HG03039 (cell line): Measurements from ENCODE around the gene SPN.
"Not testable (repeated sequence)": the region's sequence is repeated elsewhere in the genome, so short reads cannot be mapped to it uniquely, and the experiment has no call there.

Experiments used
- ATAC-seq: cut with Tn5 transposase; IDR thresholded peaks from one replicate; pipeline ENCODE4 v1.9.1; 2021; ENCODE audit warnings: mild to moderate bottlenecking, moderate library complexity; ENCODE audit not compliant: unreplicated experiment

SPN gene

DNA sequence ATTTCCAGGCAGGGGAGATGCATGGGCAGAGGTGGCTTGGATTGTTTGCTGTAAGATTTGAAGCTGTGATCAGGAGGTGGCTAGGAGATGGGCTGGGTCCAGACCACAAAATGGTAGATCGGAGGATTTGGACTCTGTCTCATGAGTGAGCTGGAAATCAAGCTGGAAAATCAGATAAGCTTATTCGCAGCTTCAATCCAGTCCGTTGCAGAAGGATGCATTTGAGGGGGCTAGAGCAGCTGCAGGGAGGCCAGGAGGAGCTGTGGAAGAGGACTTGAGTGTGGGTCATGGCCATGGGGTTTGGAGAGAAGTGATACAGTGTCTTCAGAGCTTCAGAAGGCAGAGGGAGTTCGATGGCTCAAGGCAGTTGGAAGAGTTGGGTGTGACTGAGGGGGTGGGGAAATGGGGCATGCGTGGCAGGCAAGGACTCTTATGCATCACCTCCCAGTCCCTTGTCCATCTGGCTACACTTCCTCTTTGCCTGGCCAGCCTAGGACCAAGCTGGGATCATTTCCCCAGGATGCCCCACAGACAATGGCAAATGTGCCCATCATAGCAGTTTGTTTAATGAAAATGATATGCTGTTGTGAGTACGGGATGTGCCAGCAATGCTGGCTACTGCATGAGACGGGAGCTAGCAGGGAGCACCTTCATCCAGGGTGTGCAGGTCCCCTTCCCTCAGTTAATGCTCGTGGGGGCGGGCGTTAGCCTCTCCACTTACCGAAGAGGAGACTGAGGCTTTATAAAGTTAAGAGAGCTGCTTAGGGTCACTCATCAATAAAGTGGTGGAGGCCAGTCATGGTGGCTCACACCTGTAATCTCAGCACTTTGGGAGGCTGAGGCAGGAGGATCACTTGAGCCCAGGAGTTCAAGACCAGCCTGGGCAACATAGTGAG is 36.5 kb downstream of the SPN start:
- ATAC-seq, result no peak

DNA sequence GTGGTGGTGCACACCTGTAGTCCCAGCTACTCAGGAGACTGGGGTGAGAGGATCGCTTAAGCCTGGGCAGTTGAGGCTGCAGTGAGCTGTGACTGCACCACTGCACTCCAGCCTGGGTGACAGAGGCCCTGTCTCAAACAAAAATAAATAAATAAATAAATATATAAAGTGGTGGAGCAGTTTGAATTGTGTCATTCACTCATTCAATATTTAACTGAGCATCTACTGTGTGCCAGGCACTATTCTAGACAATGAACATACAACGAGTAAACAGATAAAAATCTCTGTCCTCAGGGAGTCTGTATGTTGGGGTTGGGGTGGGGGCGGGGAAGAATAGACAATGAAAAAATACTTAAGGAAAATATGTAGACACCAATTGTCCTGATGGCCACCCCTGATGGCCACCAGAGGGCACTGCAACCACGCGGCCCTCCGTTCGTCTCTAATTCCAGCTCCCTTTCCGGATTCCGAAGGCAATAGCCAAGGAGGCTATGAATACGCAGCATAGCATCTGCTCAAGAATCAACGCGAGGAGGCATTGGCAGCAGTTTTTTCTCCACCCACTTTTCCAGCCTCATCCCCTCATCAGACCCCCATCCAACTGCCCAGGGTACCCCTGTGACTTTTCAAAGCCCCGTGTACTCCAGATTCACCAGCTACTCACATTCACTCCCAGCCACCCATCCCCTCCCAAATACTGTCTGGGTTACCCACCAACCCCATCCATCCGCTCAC is 37.4 kb downstream of the SPN start:
- ATAC-seq, result no peak

DNA sequence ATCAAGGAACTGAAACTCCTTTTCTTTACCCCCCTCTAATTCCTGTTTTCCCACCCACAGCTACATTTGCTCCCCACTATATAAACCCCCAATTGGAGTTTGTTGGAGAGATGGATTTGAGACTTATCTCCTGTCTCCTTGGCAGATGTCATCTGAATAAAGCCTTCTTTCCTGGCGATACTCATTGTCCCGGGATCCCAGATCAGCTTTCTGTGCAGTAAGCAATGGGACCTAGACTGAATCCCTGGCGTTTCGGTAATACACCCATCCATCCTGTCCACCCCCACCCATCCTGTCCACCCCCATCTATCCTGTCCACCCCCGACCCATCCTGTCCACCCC is 38.1 kb downstream of the SPN start:
- no peak for ATAC-seq

DNA sequence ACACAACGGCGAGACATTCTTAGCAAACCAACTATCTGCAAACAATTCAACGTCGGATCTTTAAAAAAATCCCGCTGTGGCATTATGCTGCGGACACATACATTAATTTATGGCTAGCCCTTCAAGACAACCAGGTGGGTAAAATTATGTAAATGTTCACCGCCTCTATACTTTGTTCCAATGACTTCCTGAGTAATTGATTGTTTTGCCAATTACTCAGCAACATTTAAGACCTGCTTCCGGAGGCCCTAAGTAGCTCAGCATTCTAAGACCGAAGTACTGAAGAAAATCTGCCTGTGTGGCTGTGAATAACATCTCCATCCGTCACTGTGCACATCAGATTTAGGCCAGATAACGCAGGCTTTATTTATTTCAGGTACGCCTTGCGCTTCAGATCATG is 39.2 kb downstream of the SPN start:
- no peak for ATAC-seq

DNA sequence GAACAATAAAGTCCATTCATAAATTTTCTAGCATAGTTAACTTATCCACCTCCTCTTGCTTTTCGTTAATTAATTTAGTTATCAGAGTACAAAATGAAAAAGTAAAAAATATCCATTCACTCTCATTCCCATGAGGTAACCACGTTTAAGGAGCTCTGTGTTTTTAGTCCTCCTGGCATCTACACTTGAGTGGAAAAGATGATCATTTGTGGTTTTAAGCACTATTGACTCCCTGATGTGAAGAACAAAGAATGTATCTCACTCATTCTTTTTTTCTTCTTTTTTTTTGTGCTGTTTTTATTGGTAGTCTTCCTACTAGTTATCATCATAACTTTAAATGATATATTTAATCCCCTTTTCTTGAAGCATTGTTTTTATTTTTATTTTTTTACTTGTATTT is 42.0 kb downstream of the SPN start:
- no peak for ATAC-seq

DNA sequence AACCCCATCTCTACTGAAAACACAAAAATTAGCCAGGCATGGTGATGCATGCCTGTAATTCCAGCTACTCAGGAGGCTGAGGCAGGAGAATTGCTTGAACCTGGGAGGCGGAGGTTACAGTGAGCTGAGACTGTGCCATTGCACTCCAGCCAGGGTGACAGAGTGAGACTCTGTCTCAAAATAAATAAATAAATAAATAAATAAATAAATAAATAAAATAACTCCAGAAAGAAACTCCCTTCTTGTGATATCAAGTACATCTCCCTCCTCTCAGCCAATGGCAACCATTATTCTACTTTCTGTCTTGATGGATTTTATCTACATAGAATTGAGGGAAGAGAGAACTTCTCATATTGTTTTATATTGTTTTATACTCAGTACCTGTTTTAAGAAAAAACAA is 44.1 kb downstream of the SPN start:
- ATAC-seq, result not testable (repeated sequence)

DNA sequence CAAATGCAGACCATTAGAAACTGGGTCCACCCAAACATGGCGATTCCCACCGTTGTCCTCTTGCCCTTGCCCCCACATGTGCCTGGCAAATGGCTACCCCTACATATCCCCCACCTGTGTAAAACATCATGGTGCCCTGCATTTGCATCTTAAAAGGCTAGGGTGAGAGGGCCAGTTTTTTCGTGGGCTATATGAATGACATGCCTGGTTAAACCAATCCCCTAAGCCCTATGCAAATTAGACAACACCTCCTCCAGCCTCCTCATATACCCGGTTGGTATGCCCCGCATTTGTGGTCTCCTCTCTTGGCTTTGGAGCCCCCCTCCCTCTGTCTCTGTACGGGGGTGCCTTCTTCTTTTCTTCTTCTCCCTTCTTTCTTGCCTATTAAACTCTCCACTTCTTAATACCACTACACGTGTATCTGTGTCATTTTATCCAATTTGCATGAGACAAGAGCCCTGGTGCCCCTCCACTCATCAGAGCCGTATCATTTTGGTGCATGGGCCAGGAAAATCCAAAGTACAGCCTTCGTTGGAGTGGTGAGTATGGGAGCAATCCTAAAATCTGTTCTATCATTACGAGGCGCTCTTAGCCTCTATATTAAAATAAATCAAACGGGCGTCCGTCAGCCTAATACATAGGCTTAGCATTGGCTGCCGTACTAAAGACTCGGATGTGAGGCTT is 46.0 kb downstream of the SPN start:
- ATAC-seq, result no peak

DNA sequence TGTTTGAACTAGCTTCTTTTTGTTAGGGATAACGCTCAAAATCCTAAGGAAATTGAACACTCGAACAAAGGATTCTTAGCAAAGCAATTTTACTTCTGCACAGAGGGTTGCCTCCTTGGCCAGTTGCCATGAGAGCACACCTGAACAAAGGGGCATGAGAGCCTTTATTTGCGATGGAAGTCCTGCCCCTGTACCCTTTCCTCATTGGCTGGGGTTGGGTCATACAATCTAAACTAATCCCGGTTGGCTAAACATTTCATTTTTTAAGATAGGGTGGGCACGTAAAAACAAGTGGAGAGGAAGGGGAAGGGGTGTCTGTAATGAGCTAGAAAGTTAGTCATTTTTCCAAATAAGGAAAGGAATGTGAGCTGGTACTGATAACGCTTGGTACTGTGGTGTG is 46.6 kb downstream of the SPN start:
- not testable (repeated sequence) for ATAC-seq

DNA sequence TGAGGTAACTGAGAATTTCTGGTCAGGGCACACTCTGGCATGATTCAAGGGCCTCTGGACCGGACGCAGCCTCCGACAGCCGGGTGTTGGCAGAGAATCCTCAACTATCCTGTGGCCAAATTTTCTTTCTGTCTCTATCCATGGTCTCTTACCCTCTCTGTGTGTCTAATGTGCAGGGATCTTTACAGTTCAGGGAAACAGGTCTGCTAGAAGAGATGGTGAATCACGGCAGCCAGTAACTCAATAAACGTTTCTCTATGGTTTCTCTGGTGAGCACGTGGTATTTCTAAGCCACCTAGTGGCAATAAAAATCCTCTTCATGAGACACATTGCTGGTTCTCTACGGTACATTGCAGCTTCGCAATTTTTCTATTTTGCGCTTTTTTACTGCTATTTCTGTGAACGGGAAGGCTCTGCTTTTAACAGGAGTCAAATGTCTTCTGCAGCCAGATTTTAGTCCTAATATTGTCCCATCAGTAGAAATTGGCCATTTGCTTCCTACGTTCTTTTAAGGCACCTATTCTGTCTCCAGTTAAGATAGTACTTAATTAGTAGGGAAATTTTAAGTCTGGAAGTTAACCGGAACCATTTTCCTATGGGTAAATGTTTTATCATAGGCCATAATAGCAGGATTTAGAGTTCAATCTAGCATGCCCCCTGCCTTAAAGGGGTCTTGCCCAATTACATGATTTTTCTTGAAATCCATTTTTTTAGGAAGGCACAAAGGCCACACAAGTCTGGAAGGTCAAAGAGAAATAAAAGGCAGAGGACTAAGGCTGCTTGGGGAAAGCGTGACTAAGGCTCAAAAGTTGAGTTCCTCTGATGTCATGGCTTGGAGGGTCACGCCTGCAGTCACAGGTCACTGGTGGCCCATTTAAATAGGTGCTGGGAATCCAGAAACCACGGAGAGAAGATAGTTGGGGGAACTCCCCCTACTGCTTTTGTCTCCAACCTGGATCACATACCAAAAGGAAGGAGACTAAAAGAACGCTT is 47.5 kb downstream of the SPN start:
- ATAC-seq, result no peak

DNA sequence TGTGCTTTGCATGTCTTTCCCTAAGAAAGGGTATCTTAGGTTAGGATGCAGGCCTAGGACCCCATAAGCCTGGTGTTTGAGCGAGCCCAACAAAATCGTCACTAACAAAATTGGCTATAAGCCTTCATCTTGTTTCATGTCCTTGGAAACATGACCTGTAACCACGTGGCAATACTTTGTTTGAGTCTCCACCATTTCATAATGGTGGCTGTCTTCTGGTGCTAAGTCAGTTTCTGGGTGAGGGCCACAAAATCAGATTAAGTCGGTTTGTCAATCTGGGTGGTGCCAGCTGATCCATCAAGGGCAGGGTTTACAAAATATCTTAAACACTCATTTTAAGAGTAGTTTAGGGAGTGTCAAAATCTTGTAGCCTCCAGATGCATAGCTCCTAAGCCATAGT is 49.8 kb downstream of the SPN start:
- no peak for ATAC-seq

DNA sequence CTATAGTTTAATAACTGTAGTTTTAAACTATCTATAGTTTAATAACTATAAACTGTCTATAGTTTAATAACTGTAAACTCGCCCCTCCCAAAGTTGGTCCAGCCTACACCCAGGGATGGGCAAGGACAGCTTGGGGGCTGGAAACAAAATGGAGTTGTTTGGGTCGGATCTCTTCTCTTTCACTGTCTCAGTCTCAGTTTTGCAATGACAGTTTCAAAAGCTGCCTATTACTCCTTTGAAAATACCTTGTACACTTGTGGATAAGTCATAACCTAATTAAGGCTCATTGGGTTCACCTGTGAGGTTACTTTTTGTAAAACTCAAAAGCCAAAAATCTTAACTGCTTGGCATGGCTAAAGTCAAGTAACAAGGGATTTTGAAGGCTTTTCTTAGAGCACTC is 51.3 kb downstream of the SPN start:
- ATAC-seq, result no peak

DNA sequence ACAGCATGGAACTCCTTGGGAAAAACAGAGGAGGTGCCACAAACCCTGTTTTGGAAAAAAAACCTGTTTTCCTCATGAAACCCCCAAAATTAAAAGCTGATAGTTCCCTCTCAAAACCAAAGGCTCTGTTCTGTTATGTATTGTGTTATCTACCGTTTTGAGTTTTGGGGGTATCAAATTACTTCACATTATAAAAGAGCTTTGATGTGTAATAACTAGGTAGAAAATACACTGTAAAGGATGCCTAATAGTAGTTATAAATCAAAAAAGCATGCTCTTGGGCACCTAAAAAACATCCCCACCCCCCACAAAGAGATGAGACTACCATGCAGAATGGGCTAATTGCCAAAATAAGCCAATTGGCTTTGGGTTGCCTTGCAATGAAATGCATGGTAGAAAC is 51.9 kb downstream of the SPN start:
- ATAC-seq, result no peak

DNA sequence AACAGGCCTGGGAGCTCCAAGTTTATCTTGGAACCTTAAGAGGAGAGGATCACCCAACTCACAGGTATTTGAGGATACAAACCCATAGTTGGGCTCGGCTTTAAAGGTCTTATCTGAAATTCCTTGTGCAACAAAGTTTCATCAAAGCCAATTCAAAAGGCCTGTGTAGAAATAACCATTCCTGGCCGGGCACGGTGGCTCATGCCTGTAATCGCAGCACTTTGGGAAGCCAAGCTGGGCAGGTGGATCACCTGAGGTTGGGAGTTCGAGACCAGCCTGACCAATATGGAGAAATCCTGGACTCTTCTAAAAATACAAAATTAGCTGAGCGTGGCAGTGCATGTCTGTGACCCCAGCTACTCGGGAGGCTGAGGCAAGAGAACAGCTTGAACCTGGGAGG is 54.1 kb downstream of the SPN start:
- no peak for ATAC-seq

DNA sequence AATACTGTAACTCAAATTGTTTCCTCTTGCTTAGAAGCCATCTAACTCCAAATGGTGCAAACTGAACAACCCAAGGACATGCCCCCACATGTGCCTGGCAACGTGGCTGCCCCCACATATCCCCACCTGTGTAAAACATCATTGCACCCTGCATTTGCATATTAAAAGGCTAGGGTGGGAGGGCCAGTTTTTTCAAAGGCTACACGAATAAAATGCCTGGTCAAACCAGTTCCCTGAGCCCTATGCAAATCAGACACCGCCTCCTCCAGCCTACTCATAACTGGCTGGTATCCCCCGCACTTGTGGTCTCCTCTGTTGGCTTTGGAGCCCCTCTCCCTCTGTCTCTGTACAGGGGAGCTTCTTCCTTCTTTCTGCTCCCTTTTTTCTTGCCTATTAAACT is 56.0 kb downstream of the SPN start:
- no peak for ATAC-seq
